ENCODE results near the gene COMT. TPM values are rescaled to one million over a fixed set of nuclear protein-coding genes. Genes with fewer than 3 reads are reported as not detected.

COMT gene
- total RNA-seq, 1 donor, result 50.4 TPM

DNA sequence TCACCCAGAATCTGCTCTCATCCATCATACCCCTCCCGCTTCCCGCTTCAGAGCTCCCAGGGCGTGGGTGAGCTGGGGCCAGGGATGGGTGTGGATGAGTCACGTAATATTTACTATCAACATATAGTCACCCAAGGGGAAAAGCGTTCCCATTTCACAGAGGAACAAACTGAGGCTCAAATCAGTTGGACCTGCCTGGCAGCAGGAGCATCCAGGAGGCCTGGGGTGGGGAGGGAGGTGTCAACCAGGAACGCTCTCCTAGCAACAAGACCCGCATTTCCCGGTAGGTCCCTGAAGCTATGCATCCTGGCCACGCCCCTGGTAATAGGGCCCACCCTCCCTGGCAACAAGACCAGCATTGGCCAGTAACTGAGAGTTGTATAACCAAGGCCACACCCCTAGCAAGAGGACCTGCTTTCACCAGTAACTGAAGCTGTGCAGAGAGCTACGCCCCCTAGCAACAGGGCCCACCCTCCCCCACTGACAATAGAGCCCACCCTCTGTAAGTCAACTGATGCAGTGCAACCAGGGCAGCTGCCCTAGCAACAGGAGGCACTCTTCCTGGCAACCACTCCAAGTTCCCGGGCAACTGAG lies 32.8 kb downstream of the COMT start:
- Histone ChIP-seq H3K4me3 (ENCODE audit: low read length) (no peak overlapping the region), H3K27me3 (ENCODE audit: insufficient read depth, low read length) (no peaks in the 10 kb centered on the region), H3K4me1 (ENCODE audit: insufficient read depth, low read length) (peaks cover 22% of the 10 kb centered on the region), H3K9me3 (ENCODE audit: low read depth, low read length) (no peaks in the 10 kb centered on the region)

DNA sequence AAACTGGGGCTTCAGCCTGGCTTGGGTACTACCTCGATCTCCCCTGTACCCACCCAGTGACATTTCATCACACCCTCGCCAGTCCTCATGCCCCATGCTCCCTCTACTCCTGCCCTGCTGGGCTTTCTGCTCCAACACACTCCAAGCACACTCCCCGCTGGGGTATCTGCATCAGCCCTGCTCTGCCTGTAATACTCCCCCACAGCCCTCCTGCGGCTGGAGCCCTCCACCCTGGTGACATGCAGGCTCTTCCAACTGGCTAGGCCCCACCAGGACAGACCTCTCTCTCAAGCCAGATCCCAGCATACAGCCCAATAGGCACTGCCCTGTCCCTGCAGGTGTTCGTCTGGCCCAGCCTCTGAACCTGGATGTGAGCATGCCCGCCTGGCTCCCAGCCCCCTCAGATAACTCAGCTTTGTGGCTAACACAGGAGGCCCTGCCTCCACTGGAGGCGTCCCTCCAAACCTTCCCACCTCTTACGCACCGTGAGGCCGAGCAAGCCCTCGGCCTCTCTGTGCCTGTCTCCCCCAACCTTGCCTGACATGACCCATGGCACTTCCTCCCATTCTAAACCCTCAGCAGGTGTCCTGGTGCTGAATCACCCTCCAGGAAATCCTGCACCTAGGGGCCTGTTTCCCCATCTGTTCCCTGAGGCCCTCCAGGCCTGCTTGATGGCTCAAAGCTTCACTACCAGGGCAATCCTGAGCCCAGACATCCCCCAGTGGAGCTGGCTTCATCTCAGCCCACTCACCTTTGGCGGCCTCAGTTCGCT lies 33.5 kb downstream of the COMT start:
- peaks cover 22% of the 10 kb centered on the region for H3K4me1 ChIP-seq (ENCODE audit: insufficient read depth, low read length)
- H3K27me3 ChIP-seq (ENCODE audit: insufficient read depth, low read length), result no peaks in the 10 kb centered on the region
- H3K9me3 ChIP-seq (ENCODE audit: low read depth, low read length), result no peaks in the 10 kb centered on the region
- no peak overlapping the region for H3K4me3 ChIP-seq (ENCODE audit: low read length)

DNA sequence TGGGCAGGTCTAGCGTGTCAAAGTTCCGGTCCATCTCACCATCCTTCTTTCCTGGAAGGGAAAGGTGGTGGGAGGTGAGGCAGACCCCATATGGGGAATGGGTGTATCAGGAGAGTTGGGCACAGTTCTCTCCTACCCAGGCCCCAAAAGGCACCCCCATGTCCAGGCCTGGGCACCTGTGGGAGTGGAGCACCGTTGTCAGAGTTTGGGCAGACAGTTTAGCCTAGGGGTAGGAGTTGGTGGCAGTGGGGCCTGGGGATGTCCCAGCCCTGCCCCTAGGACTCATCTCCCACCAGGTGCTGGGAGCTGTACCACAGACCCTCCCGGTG lies 34.1 kb downstream of the COMT start:
- Histone ChIP-seq H3K4me1 (ENCODE audit: insufficient read depth, low read length) (peaks cover 19% of the 10 kb centered on the region), H3K27me3 (ENCODE audit: insufficient read depth, low read length) (no peaks in the 10 kb centered on the region), H3K9me3 (ENCODE audit: low read depth, low read length) (no peaks in the 10 kb centered on the region), H3K4me3 (ENCODE audit: low read length) (no peak overlapping the region)

DNA sequence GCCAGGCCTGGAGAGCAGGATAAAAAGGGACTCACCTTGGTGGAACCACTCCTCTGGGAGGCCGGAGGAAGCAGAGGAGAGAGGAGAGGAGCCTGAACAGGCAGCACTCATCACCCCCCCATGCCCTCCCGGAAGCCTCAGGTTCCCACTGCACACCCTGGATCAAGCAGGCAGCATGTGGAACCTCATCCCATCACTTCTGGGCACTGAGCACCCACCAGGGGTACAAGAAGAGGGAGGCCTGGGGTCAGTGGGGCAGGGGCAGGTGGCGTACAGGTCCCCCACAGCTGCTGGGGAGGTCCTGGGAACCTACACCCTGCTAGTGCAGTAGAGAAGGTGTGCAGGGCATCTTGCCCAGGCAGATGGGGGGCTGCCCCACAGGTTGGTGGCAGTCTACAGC lies 35.1 kb downstream of the COMT start:
- H3K4me1 ChIP-seq (ENCODE audit: insufficient read depth, low read length), result peaks cover 12% of the 10 kb centered on the region
- no peaks in the 10 kb centered on the region for H3K27me3 ChIP-seq (ENCODE audit: insufficient read depth, low read length)
- no peaks in the 10 kb centered on the region for H3K9me3 ChIP-seq (ENCODE audit: low read depth, low read length)
- H3K4me3 ChIP-seq (ENCODE audit: low read length), result no peak overlapping the region

DNA sequence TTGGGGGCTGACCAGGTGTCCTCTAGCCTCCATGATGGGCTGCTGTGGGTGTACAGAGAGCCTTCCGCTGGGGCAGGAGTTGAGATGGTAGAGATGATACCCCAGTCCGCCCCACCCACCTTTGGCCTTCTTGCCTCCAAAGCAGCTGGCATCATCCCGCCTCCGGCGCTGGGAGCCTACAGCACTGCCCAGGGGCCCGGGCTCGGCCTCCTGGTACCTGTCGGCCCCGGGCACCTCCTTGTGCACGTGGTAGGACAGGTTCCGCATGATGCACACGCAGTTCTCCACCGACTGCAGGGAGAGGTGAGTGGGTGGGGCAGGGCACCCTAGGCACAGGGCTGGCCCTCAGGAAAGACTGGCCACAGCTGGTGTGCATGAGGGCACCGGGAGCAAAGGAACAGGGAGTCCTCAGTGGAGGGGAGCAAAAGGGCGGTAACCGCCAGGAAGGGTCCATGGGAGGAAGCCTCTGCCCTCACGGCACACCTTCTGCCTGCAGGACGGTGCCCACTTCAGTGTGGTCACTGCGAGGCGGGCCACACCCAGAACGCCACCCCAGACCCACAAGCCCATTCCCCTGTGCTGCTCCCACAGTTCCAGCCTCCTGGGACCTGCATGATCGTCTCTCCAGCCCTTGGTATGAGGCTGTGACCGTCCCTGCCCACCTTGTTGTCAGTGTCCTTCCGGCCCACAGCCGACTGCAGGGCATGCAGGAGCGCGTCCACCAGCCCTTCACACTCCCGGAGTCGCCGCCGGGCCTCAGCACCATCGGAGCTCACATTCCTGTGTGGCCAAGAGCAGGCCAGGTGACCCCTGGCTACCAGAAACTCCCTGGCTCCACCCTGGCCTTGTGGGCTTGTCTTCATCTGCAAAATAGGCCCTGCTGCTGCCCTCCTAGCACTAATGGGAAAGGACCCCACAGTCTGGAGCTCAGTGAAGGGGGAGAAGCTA lies 36.0 kb downstream of the COMT start:
- Histone ChIP-seq H3K9me3 (ENCODE audit: low read depth, low read length) (no peaks in the 10 kb centered on the region), H3K27me3 (ENCODE audit: insufficient read depth, low read length) (no peaks in the 10 kb centered on the region), H3K4me1 (ENCODE audit: insufficient read depth, low read length) (peaks cover 10% of the 10 kb centered on the region), H3K4me3 (ENCODE audit: low read length) (no peak overlapping the region)

DNA sequence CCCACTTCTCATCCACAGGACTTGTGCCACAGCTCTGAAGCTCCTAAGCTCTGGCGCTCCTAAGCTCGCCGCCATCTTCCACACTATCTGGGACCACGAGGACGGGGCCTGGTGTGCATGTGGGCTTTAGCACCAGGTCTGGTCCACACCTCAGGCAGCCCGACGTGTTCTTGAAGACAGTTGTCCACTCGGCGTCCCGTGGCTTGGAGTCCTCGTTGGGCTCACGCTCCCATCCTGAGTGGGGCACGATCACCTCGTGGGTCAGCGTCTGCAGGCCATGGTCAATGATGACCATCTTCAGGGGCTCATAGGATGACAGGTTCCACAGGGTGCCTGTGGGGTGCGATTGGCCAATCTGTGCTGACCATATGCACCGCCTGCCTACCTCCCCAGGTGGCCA lies 37.2 kb downstream of the COMT start:
- H3K27me3 ChIP-seq (ENCODE audit: insufficient read depth, low read length), result no peaks in the 10 kb centered on the region
- no peaks in the 10 kb centered on the region for H3K9me3 ChIP-seq (ENCODE audit: low read depth, low read length)
- H3K4me1 ChIP-seq (ENCODE audit: insufficient read depth, low read length), result peaks cover 10% of the 10 kb centered on the region
- no peak overlapping the region for H3K4me3 ChIP-seq (ENCODE audit: low read length)

DNA sequence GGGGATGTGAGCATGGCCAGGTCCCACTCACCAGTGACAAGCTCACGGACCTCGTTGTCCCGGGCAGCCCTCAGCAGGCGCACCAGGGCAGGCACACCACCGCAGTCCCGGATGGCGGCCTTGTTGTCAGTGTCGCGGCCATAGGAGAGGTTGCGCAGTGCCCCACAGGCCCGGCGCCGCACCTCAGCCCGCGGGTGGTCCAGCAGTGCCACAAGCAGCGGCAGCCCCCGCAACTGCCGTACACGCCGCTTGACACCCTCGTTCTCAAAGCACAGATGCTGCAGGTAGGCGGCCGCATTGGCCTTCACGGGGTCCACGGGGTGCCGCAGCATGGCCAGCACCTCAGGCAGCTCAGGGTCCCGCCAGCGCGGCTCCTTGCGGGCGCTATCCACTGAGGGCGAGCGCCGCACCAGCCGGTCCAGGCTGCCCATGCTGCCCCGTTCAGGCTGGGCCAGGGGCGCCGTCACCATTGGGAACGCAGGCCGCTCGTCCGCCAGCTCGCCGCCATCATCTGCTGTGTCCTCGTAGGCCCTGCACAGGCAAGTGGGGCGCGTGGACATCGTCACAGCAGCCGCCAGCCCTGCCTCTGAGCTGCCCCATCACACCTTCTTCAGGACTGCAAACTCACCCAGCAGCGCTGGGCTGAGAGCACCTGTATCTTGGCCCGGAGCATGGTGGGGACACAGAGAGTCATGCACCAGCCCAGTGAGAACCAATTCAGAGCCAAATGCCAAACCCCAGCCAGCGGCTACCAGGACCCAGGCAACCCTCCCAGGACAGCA lies 38.3 kb downstream of the COMT start:
- Histone ChIP-seq H3K4me1 (ENCODE audit: insufficient read depth, low read length) (peaks cover 6% of the 10 kb centered on the region), H3K9me3 (ENCODE audit: low read depth, low read length) (no peaks in the 10 kb centered on the region), H3K4me3 (ENCODE audit: low read length) (no peak overlapping the region), H3K27me3 (ENCODE audit: insufficient read depth, low read length) (no peaks in the 10 kb centered on the region)

DNA sequence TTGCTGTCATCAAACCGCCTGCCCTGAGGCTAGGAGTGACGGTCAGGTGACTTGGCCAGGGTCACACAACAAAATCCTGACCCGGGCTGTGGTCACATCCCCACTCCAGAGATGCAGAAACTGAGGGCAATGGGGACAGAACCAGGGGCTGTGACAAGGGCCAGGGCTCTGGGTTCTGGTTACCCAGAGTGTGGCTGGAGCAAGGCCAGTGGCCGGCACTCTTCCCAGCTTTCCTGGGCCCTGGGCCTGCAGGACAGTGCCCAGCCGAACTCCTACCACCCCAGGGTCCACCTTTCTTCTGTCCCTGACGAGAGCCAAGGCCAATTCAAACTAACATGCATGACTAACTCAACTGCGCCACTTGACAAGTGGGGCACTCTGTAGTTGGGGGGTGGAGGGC lies 39.2 kb downstream of the COMT start:
- Histone ChIP-seq H3K4me3 (ENCODE audit: low read length) (no peak overlapping the region), H3K4me1 (ENCODE audit: insufficient read depth, low read length) (no peaks in the 10 kb centered on the region), H3K9me3 (ENCODE audit: low read depth, low read length) (no peaks in the 10 kb centered on the region), H3K27me3 (ENCODE audit: insufficient read depth, low read length) (no peaks in the 10 kb centered on the region)

DNA sequence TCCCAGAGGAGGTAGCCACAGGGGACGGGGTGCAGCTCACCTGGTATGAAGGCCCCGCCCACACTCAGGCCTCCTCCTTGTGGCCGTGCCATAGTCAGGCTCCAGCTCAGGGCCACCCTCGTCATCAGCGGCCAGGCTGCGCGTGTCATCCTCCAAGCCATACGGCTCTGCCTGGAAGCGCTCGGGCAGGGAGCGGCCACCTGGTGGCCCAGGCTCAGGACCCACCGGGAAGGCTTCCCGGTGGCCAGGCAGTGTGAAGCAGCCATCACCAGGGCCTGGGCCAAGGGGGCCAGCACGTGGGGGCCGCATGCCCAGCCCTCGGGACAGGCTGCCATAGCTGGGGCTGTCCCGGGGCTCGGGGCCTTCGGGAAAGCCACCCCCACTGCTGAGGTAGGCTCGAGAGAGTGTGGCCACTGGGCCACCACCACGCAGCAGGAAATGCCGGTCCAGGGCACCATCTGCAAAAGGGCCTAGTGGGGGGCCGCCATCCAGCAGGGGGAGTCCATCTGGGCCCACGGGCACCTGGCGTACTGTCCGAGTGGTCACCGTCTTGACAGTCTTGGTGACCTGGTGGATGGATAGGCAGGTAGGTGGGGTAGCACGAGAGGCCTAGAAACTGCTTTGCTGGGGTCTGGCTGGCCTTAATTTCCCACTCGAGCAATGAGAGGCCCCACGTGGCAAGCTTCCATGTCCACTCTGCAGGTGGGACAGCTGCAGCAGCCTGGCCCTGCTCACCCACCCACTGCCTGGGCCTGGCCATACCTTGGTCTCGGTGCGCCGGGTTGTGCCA lies 39.8 kb downstream of the COMT start:
- H3K9me3 ChIP-seq (ENCODE audit: low read depth, low read length), result no peaks in the 10 kb centered on the region
- no peak overlapping the region for H3K4me3 ChIP-seq (ENCODE audit: low read length)
- peaks cover 5% of the 10 kb centered on the region for H3K4me1 ChIP-seq (ENCODE audit: insufficient read depth, low read length)
- H3K27me3 ChIP-seq (ENCODE audit: insufficient read depth, low read length), result no peaks in the 10 kb centered on the region

DNA sequence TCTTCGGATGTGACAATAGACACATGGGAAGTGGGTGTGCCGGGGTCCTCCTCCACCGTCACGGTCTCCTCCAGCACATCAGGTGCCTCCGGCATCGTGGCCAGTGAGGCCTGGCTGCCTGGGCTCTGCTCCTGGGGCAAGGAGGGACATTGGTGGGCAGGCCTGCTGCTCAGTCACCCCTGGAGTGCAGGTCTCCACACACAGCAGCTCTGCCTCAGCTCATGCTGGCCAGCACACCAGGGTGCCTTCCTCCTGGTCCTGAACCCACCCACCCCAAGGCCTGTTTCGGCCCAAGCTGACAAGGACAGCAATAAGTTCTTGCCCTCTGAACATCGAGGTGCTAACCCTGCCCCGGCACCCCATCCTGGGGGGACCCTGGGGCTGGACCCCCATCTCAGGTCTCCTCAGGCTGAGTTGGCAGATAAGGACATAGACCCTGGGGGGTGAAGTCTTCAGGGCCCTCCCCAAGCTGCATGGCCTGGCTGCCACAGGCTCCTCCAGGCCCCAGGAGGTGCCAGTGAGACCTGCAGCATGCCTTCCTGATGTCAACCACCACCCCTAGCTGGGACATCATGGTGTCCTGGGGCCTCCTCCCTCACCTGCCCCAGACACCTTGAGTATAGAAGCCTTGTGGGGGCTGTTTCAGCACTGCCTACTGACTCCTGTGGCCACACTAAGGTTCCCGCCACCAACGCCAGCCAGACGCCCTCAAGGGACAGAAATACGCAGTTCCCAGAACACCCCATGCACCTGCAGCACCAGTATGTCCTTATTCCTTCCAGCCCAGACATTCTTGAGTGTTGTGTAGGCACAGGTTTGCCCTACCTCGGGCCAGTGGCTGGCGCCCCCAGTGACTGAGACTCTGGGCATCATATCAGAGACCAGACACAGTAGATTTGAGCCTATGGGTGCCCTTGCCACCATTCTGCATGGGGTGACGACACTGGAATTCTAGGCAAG lies 40.7 kb downstream of the COMT start:
- Histone ChIP-seq H3K9me3 (ENCODE audit: low read depth, low read length) (no peaks in the 10 kb centered on the region), H3K4me3 (ENCODE audit: low read length) (no peak overlapping the region), H3K27me3 (ENCODE audit: insufficient read depth, low read length) (no peaks in the 10 kb centered on the region), H3K4me1 (ENCODE audit: insufficient read depth, low read length) (peaks cover 10% of the 10 kb centered on the region)

DNA sequence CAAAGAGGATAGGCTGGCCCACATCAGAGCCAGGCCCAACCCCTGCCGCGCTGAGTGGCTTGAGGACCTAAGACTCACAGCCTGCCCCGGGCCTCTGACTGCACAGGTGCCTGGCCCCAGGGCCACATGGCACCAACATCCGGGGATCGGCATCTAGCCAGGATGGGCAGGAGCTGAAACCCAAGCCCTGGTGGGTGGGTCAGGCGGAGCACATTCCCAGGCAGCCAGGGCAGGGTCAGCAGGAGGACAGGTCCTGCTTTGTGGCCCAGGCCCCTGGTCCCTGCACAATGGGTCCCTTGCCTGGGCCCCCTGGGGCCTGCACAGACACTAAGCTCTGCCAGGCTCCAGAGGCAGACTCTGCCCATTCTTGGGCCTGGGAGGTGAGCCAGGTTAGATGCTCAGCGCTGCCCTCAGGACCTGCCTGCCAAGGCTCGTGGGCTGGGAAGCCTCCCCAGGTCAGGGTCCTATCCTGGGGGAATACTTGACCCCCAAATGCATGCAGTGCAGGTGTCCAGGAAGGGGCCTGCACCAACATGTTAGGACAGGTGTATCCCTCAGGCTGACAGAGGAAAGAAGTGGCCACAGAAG lies 41.5 kb downstream of the COMT start:
- H3K4me1 ChIP-seq (ENCODE audit: insufficient read depth, low read length), result peaks cover 10% of the 10 kb centered on the region
- no peaks in the 10 kb centered on the region for H3K9me3 ChIP-seq (ENCODE audit: low read depth, low read length)
- H3K27me3 ChIP-seq (ENCODE audit: insufficient read depth, low read length), result no peaks in the 10 kb centered on the region
- no peak overlapping the region for H3K4me3 ChIP-seq (ENCODE audit: low read length)

DNA sequence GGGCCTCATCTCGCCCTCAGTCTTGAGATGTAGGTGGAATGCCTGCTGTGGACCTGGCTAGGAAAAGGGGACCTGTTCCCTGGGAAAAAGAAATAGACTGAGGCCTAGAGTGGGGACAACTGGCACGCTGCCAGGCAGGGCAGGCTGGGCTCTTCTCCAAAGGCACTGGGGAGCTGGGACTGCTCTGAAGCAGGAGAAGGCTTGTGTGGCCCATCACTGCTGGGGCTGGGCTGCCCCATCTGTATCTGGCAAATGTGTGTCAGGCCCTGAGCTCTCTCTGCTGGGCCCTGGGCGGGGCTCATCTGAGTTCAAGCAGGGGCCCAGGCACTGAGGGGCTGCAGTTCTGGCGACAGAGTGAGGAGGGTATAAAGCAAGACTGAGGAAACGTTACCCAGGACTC lies 42.2 kb downstream of the COMT start:
- Histone ChIP-seq H3K27me3 (ENCODE audit: insufficient read depth, low read length) (no peaks in the 10 kb centered on the region), H3K4me3 (ENCODE audit: low read length) (no peak overlapping the region), H3K4me1 (ENCODE audit: insufficient read depth, low read length) (peaks cover 10% of the 10 kb centered on the region), H3K9me3 (ENCODE audit: low read depth, low read length) (no peaks in the 10 kb centered on the region)

DNA sequence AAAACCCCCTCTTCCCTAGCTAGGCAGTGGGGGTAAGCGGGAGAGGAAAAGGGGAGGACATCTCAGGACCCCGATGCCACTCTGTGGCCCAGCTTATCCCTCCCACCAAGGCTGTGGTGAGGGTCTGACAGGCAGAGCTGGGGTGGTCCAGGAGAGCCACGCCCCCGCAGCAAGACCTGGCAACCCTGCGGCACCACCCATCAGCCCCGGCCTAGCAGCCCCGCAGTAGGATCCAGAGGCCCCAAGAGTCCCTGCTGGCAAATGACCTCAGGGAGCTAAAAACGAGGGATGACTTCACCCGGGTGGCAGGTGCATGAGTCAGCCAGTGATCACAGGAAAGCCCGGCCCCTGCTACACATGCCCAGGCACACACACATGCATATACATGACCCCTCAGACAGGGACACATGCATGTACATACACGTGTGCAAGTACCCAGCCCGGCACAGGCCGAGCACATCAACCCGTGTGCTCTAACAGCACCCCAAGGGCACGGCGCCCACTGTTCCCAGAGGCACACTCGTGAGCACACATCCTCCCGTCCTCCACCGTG lies 42.7 kb downstream of the COMT start:
- Histone ChIP-seq H3K27me3 (ENCODE audit: insufficient read depth, low read length) (no peaks in the 10 kb centered on the region), H3K9me3 (ENCODE audit: low read depth, low read length) (no peaks in the 10 kb centered on the region), H3K4me1 (ENCODE audit: insufficient read depth, low read length) (peaks cover 10% of the 10 kb centered on the region), H3K4me3 (ENCODE audit: low read length) (no peak overlapping the region)
